HG03060 (cell line): ENCODE results near the gene NKAIN2.
"Not testable (repeated sequence)": the region's sequence is repeated elsewhere in the genome, so short reads cannot be mapped to it uniquely, and the experiment has no call there.

Experiments used
- ATAC-seq: cut with Tn5 transposase; IDR thresholded peaks from one replicate; pipeline ENCODE4 v1.9.1; 2021; ENCODE audit warnings: low read depth, moderate number of reproducible peaks; ENCODE audit not compliant: unreplicated experiment

NKAIN2 gene

DNA sequence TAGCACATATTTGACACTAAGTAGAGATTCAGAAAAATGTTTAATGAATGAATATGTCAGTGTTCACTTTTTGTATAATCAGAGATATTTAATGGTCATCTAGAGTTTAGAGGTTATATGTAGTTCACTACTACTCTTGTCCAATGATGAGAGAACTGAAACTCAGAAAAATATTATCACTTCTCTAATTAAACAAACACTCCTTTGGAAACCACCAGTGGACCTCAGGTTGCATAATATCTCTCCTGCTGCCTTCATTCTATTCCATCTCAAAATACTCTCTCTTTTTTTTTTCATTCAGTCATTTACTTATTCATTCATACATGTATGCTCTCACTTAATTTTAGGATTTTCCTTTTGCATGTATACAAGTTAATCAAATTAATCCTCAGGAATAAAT lies 735.4 kb downstream of the NKAIN2 start:
- no peak for ATAC-seq

DNA sequence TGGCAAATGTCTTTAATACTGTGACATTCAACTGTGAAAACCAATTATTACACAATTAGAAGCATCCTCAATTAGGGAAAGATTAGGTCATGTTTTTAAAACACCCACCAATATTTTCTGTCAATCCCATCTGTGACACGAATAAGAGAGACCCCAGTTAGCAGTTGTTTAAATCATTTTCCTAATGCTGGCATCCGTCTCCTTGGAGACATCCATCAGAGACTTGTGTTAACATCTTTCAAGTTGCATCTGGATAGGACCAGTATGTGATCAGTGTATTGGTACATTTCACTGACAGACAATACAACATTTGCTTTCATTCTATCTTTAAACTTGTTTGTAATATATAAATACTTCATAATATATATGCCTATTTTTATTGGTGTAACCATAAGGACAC lies 737.9 kb downstream of the NKAIN2 start:
- ATAC-seq, result no peak

GRCh38 chr6:124546601-124547000 lies 742.9 kb downstream of the NKAIN2 start:
- ATAC-seq, result no peak

GRCh38 chr6:124551711-124552233 lies 748.1 kb downstream of the NKAIN2 start:
- ATAC-seq, result no peak

DNA sequence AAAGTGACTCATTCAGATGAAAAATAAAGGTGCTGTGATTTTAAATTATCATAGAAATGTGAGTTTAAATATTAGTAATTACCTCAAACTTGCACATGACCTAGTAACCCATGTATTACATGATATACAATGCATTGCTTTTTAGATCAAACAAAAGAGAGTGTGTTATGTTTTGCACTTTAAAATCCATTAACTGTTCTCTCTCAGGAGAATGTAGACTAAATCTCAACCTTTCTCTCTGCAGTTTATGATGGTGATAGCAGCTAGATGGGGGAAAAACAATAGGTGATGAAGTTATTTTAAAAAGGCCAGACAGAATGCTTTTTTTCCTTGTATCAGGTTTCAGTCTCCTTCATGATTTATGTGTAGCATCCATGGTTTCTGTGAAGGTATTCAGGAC lies 754.2 kb downstream of the NKAIN2 start:
- ATAC-seq, result no peak

DNA sequence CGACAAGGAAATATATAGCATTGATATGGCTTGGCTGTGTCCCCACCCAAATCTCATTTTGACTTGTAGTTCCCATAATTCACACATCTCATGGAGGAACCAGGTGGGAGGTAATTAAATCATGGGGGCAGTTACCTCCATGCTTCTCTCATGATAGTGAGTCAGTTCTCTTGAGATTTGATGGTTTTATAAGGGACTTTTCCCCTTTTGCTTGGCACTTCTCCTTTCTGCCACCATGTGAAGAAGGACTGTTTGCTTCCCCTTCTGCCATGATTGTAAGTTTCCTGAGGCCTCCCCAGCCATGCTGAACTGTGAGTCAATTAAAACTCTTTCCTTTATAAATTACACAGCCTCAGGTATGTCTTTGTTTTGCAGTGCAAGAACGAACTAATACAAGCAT lies 756.4 kb downstream of the NKAIN2 start:
- not testable (repeated sequence) for ATAC-seq

- no peak for ATAC-seq
These were observed 757.4 kb downstream of the NKAIN2 start for GRCh38 chr6:124560873-124561567.

DNA sequence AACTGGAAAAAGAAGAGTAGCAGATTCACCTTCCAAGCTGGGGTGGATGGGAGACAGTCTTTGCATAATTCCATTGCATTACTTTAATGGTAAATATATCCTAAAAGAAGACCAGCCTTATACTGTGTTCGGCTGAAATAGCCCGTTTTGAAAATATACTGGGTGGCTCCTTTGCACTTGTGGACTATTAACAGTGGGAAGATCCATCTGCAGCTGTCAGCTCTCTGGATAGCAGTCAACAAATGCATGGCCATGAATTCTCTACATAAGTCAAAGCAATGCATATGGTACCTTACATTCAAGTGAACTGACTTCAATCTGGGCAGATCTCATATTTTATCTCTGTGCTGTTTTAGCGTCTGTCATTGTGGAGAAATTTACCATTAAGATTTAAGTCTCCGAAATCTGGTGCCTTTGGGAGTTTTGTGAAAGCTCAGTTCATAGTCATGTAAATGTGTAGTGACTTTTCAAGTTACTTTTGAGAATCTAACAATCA lies 758.0 kb downstream of the NKAIN2 start:
- no peak for ATAC-seq

DNA sequence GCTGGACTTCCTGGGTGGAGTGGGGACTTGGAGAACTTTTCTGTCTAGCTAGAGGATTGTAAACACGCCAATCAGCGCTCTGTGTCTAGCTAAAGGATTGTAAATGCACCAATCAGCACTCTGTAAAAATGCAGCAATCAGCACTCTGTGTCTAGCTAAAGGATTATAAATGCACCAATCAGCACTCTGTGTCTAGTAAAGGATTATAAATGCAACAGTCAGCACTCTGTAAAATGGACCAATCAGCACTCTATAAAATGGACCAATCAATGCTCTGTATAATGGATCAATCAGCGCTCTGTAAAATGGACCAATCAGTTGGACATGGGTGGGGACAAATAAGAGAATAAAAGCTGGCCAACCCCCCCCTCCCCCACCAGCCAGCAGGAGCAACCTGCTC lies 760.5 kb downstream of the NKAIN2 start:
- not testable (repeated sequence) for ATAC-seq

DNA sequence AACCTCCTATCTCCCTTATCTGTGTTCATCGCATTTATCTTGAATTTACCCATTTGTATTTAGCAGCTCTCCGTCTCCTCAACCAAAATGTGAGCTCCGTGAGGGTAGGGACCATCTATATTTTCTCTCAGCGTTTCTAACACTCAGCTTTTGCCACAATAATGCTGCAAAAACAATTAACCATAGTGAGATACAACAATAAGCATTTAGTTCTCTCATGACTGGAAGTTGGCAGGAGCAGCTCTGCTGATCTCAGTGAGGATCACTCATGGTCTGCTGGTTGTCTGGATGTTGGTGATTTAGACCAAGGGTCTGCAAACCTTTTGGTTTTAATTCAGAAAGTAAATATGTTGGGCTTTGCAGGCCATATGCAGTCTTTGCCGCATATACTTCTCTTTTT lies 763.7 kb downstream of the NKAIN2 start:
- ATAC-seq, result no peak

DNA sequence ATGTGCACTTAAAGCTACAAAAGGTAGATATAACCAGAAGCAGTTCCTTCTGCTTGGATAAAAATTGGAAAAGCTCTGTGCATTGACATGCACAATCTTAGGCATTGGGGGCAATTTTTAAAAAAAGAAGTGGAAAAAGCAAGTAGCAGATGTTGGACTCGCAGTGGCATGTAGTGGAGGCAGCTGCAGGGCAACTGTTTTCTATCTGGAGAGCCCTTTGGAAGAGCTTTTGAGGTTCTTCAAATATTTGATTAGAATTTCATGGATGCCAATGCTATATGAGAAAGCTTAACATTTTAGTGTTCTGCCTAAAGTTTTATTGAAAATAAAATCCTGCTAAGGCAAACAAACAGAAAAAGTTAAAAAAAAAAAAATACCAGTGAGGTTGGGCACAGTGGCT lies 770.3 kb downstream of the NKAIN2 start:
- no peak for ATAC-seq

- ATAC-seq, result no peak
These were observed 774.1 kb downstream of the NKAIN2 start for GRCh38 chr6:124577734-124578281.

DNA sequence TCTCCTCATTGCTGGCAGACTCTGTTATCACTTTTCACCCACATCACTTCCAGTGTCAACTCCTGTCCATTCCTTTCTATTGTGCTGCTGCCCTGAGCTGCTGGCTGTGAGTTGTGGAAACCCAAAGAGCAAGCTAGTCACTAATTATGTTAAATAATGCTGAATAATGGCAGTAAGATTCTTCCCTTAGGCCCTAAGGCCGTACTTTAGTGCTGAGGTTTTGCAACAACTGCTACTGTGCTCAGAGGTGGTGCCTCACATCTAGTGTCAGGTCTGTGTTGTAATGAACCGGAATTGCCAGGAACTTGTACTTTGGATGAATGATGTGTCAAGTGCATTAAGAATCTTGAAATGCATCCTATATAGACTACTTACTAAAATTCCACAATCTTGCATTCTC lies 786.3 kb downstream of the NKAIN2 start:
- ATAC-seq, result no peak

DNA sequence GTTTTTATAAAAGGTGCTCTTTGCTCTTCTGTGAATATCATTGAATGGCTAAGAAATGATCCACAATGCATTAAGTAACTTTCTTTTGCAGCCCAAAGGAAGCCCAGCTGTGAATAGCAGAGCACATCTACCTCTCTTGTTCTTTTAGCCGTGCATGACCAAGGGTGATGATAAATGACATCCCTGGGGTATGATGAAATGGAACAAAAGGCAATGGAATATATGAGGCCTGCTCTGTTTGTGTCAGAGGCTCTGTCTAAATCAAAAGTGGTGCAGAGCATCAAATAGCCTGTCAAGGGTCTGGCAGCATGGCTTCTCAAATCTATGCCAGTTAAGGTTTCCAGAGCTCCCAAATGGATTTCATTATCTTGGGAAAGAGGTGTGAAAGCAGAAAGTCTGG lies 796.0 kb downstream of the NKAIN2 start:
- ATAC-seq, result no peak

- no peak for ATAC-seq
These were observed 801.1 kb downstream of the NKAIN2 start for GRCh38 chr6:124604719-124605118.

DNA sequence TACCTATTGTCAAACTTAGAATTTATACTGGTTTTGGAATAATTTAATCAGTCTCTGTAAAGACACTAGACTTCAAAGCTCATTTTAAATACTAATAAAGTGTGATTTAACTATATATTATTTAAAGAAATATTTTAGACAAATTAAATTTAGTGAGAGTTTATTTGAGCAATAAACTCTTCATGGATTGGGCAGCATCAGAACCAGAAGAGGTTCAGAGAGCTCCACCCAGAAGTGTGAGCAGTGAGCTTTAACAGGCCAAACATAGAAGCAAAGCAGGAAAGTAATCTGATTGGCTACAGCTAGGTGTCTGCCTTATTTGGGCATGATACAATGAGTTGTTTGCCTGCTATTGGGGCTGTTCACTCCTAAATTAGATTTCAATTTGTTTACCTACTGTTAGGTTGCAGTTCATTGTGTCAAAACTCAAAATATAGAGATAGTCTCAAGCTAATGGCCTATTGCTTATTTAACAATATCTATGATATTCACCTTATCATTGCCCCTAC lies 803.5 kb downstream of the NKAIN2 start:
- ATAC-seq, result no peak

GRCh38 chr6:124613031-124613430 lies 809.4 kb downstream of the NKAIN2 start:
- no peak for ATAC-seq

DNA sequence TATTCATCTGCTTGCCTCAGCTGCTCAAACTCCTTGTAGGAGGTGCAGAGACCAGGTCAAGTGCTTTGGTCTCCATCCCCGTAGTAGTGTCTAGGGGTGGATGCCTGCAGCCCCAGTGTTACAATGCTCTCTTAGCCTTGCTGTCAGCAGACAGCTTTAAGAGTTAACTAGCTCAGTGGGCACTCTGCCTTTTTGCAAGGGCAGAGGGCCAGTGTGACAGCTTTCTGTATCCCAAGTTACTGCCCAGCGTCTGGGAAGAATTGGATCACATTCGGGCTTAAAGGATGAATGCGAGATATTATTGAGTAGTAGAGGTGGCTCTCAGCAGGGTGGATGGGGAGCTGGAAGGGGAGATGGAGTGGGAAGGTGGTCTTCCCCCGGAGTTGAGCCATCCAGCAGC lies 818.7 kb downstream of the NKAIN2 start:
- no peak for ATAC-seq

GRCh38 chr6:124633655-124634054 lies 830.0 kb downstream of the NKAIN2 start:
- ATAC-seq, result no peak

- no peak for ATAC-seq
These were observed 836.8 kb downstream of the NKAIN2 start for GRCh38 chr6:124640432-124640831.

DNA sequence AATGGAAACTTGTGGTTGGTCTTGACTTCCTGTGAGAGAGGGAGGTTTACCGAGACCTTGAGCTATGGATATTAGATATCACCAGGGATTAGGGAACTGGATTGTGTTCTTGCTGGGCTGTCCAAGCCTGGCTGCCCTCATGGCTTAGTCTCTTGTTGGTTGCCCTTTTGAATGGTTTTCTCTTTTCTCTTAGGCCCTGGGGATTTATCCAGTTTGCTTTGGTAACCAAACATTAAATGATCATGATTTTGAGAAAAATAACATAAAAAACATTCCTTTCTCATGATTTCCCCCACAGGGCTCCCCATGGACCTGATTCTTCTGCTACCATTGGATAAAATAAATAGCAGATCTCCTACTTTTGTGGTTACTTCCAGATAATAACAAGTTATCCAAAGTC lies 852.2 kb downstream of the NKAIN2 start:
- no peak for ATAC-seq

GRCh38 chr6:124658053-124658452 lies 854.4 kb downstream of the NKAIN2 start:
- no peak for ATAC-seq
